HG02623 (cell line): ENCODE results near the gene SCTR.

Experiments used
- ATAC-seq: cut with Tn5 transposase; IDR thresholded peaks from one replicate; pipeline ENCODE4 v1.9.1; 2021; ENCODE audit warnings: moderate library complexity; ENCODE audit not compliant: unreplicated experiment

SCTR gene

DNA sequence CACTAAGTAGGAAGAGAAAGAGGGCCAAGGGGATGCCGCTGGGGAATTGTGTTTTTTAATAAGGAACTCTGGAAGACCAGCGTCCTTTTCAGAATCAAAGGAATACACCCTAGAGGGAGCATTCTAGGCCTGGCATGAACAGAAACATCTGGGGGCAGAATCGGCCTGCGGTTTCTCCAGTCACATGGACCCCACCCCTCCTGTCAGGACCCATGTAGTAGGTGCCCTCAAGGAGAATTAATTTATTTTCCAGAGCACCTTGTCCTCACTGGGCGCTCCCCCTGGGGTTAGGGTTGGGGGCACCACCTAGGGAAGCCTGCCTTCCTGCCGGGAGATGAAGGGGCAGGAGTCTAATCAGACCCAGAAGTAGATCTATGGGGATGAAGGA, 48.4 kb downstream of the SCTR start:
- ATAC-seq, result no peak

- ATAC-seq, result no peak
These were observed 48.9 kb downstream of the SCTR start for GRCh38 chr2:119475225-119475856.

- ATAC-seq, result no peak
These were observed 49.7 kb downstream of the SCTR start for GRCh38 chr2:119474371-119475224.

DNA sequence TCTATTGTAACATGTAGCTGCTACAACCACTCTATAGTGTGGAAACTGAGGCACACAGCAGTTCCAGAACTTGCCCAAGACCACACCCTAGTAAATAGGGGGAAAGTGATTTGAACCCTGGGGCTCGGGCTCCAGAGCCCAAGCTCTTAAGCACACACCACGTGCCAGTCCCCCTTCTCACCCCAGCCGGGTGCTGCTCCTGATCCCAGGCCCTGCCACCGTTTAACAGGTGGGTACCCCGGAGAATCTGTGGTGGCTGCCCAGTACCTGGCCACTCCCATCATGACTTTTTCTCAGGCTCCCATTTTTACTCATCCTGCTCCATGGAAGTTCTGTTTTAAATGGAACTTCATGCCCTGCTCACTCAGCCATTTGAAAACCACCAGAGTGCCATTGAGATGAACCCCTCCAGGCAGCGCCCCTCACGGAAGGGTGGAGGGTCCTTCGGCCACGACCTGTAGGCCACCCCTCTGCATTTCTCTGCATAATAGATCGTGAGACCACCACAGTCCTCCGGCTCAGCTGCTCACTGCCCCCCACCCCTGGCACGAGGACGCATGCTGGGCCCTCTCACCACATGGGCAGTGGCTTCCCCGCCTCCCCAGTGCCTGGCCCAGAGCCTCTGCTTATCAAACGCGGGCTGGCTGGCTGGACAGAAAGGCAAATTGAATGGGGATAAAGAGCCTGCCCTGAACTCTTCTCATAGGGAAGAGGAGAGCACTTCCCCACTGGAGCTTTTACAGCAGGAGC, 50.5 kb downstream of the SCTR start:
- no peak for ATAC-seq

- no peak for ATAC-seq
These were observed 51.5 kb downstream of the SCTR start for GRCh38 chr2:119472749-119473148.

DNA sequence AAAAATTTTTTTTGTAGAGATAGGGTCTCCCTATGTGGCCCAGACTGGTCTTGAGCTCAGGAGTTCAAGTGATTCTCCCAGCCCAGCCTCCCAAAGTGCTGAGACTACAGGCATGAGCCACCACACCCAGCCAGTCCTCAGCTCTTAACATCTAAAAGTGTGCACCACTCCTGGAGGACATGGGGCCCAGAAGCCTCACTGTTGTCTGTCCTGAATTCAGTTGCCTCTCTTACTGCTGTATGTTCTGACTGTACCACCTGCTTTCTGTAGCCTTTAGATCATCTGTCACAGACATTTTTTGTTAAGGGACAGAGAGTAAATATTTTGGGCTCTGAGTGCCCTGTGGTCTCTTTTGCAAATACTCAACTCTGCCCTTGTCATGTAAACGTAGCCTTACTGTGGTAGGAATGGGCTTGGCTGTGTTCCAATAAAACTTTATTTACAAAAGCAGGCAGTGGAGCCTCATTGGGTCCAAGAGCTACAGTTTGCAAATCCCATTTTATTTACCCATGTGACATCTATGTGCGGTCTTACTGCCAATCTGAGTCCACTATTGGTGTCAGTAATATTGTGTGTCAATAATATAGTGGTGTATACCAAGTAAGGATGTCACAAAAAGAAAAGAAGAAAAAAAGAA, 54.5 kb downstream of the SCTR start:
- no peak for ATAC-seq

GRCh38 chr2:119469131-119469530, 55.2 kb downstream of the SCTR start:
- no peak for ATAC-seq

DNA sequence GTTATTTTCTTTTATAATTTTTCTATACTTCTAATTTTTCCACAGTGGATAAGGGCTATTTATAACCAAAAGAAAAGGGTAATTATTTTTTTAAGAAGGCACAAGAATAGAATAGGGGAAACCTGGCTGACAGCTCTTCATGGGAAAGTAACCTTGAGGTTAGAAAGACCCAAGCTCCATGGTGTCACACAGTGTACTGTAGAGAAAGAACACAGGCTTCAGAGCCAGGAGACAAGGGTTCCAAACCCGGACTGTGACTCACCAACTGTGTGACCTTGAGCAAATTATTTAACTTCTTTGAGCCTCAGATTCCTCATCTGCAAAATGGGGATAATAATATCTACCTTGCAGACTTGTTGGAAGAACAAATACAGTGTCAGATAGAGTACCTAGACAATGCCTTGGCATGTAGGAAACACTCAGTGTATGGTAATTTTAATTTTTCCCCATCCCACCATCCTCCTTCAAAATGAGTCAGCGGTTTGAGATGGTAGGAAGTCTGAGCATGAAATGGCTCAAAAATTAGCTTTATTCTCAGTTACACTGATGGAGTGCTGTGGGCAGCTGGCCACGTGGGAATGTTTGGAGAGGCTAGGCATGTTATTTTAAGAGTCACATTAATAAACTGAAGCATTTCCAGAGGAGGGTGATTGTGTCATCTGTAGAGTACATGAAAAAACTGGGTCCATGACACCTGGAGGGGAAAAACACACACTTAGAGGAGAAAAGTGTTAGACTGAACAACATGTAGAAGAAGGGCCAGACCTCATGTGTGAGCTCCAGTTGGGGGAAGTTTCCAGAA, 55.9 kb downstream of the SCTR start:
- no peak for ATAC-seq

- no peak for ATAC-seq
These were observed 57.9 kb downstream of the SCTR start for GRCh38 chr2:119466373-119466772.

GRCh38 chr2:119465687-119466086, 58.6 kb downstream of the SCTR start:
- ATAC-seq, result no peak

DNA sequence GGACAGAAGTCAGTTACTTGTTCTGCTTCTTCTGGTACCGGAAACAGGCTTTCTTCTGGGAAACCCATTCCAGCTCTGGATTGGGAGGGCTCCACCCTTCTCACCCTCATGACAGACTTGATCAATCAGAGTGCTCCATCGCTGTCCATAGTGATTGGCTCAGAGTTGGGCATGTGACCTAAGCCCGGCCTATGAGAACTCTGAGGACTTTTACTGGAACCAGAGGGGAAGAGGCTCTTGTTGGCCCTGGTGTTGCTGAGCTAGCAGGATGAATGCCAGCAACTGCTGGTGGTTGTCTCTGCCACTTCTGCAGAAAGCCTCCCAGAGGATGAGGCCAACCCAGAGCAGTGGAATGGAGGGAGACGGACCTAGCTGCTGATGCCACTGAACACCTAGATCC, 59.3 kb downstream of the SCTR start:
- ATAC-seq, result no peak

DNA sequence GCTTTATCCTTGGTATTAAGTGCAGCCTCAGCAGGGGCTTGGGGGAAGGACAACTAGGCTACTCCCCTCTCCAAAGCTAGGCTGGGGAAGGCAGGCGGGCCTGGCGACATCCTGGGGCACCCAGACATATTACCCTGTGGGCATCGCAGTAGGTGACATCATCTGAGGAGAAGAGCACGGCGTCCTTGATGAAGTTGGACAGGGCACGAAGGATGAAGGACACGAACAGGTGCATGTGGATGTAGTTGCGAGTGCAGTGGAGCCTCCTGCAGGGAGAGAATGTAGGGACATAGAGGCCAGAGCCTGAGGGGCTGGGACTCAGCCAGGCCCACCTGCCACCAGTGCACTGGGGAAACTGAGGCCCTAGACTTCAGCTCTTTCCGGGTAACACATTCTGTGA, 60.3 kb downstream of the SCTR start:
- no peak for ATAC-seq

GRCh38 chr2:119463136-119463535, 61.1 kb downstream of the SCTR start:
- no peak for ATAC-seq

- no peak for ATAC-seq
These were observed 61.7 kb downstream of the SCTR start for GRCh38 chr2:119462574-119462973.

- ATAC-seq, result no peak
These were observed 62.5 kb downstream of the SCTR start for GRCh38 chr2:119461811-119462210.

- ATAC-seq, result no peak
These were observed 64.2 kb downstream of the SCTR start for GRCh38 chr2:119460076-119460475.

- no peak for ATAC-seq
These were observed 69.1 kb downstream of the SCTR start for GRCh38 chr2:119455066-119455718.

DNA sequence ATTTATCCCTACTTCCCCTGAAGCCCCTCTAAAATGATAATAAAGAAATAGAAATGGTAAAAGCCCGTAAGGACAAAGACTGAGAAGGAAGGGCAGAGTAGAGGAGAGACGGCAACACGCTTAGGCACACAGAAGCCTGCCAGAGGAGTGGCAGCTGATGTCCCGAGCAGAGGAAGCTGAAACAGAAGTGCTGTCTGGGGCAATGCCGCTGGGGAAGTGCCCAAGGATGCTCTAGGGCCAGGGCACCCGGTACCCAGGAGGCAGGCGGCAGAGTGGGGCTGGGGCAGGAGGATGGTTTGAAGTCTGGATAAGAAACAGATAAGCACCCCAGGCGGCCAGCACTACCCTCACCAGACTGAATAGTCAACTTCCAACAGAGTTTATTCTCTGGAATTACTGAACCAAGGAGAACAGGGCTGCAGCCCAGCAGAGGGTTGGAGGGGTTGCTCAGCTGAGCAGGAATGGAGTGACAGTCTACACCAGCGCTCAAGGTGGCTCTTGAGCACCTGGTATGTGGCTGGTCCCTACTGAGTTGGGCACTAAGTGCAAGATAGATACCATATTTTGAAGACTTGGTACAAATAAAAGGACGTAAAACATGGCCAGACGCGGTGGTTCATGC, 70.2 kb downstream of the SCTR start:
- no peak for ATAC-seq

- no peak for ATAC-seq
These were observed 72.8 kb downstream of the SCTR start for GRCh38 chr2:119451336-119452050.
